CD4-positive, alpha-beta memory T cell (primary cell): ENCODE measurements around the gene STRN3. TPM values are rescaled to one million over a fixed set of nuclear protein-coding genes. Genes with fewer than 3 reads are reported as not detected.

Source experiments
- CTCF ChIA-PET: fragments of 350-600 bp; sonication (Branson Sonifier 250); formaldehyde crosslinking; loops from one replicate; lab custom pipeline; 2021; ENCODE audit warnings: inconsistent platforms; ENCODE audit not compliant: partially characterized antibody; lab: Charles Lee
- POLR2A ChIA-PET: fragments of 350-600 bp; sonication (Branson Sonifier 250); formaldehyde crosslinking; loops from one replicate; lab custom pipeline; 2021; ENCODE audit not compliant: partially characterized antibody; lab: Charles Lee
- DNase-seq, 5 donors: peaks; one replicate each; pipeline versions ENCODE4 v3.0.0 to v3.0.0-alpha.2; 2020 to 2022; ENCODE audit warnings: mixed read lengths in 1 of 5
- H3K27ac ChIP-seq: one replicate; pipeline ENCODE4 v1.7.0; 2013; ENCODE audit warnings: low read depth, low read length
- H3K27me3 ChIP-seq: 2 replicates; pipeline ENCODE4 v1.7.0; 2013; ENCODE audit warnings: mild to moderate bottlenecking, low read length, moderate library complexity; ENCODE audit not compliant: insufficient read depth
- H3K36me3 ChIP-seq: 2 replicates; pipeline ENCODE4 v1.7.0; 2013; ENCODE audit warnings: mild to moderate bottlenecking, low read length, moderate library complexity; ENCODE audit not compliant: insufficient read depth
- H3K4me1 ChIP-seq: 2 replicates; pipeline ENCODE4 v1.7.0; 2013; ENCODE audit warnings: mild to moderate bottlenecking, low read length, moderate library complexity; ENCODE audit not compliant: insufficient read depth
- H3K4me3 ChIP-seq, 2 donors: one replicate each; pipeline ENCODE4 v1.7.0; 2013; ENCODE audit warnings: low read length in 2 of 2, mild to moderate bottlenecking in 1 of 2
- H3K9me3 ChIP-seq, 2 donors: one replicate each; pipeline ENCODE4 v1.7.0; 2013; ENCODE audit warnings: low read length in 2 of 2, control low read depth in 1 of 2; ENCODE audit not compliant: control insufficient read depth in 1 of 2
- H3K27ac Mint-ChIP-seq, 7 donors: one replicate each; pipeline ENCODE4 v1.8.0; 2020 to 2021; ENCODE audit warnings: mixed read lengths in 7 of 7, mild to moderate bottlenecking in 6 of 7, inconsistent platforms in 3 of 7, moderate library complexity in 3 of 7
- H3K27me3 Mint-ChIP-seq, 2 donors: one replicate each; pipeline ENCODE4 v1.8.0; 2020 to 2021; ENCODE audit warnings: mixed read lengths in 2 of 2
- H3K36me3 Mint-ChIP-seq, 2 donors: one replicate each; pipeline ENCODE4 v1.8.0; 2020 to 2021; ENCODE audit warnings: mixed read lengths in 2 of 2, inconsistent platforms in 1 of 2, mild to moderate bottlenecking in 1 of 2
- H3K4me1 Mint-ChIP-seq, 4 donors: one replicate each; pipeline ENCODE4 v1.8.0; 2020 to 2021; ENCODE audit warnings: mixed read lengths in 4 of 4, mild to moderate bottlenecking in 1 of 4
- H3K4me3 Mint-ChIP-seq, 8 donors: one replicate each; pipeline ENCODE4 v1.8.0; 2020 to 2021; ENCODE audit warnings: mixed read lengths in 8 of 8, mild to moderate bottlenecking in 7 of 8, moderate library complexity in 6 of 8, inconsistent platforms in 3 of 8
- H3K9me3 Mint-ChIP-seq, 8 donors: one replicate each; pipeline ENCODE4 v1.8.0; 2020 to 2021; ENCODE audit warnings: mixed read lengths in 8 of 8, mild to moderate bottlenecking in 5 of 8, inconsistent platforms in 3 of 8, moderate library complexity in 1 of 8
- intact Hi-C: fragments of 100-400 bp; cut with micrococcal nuclease; formaldehyde crosslinking; loops from one replicate; pipeline ENCODE4 v1.15.1; 2023
- polyA plus RNA-seq, 2 donors: library from polyadenylated mRNA; unstranded; fragments of 300-500 nt; fragmentation: Illumina TruSeq; gene quantifications; one replicate each; pipeline ENCODE4 v1.2.3, GENCODE V29; 2021
- total RNA-seq, 2 experiments: library from RNA; stranded (reverse); gene quantifications; one replicate each; pipeline ENCODE4 v1.2.3, GENCODE V29; 2021

STRN3 gene
- total and polyA plus RNA-seq, 4 experiments from 2014 or later, result 2.3 to 26.2 (median 14.1) TPM

- Histone ChIP-seq H3K36me3 (peaks cover 10% of the 10 kb centered on the region), H3K4me3 (no peak overlapping the region), H3K9me3 (no peaks in the 10 kb centered on the region), H3K27me3 (no peaks in the 10 kb centered on the region), H3K4me1 (peaks cover 30% of the 10 kb centered on the region), H3K27ac (no peak overlapping the region)
- peaks cover 28 to 58% (median 36%) of the 10 kb centered on the region in 4 donors for H3K4me1 Mint-ChIP-seq
- H3K36me3 Mint-ChIP-seq, result peaks cover 23 to 32% of the 10 kb centered on the region in 2 donors
- ChIA-PET CTCF (interaction anchor here (0.7 to 1.8 kb wide), 2 partner anchors 14 to 17 kb away, joined by 4 to 8 read pairs; no protein-coding TSS in a partner anchor), POLR2A (no interaction called here)
- no peaks in the 10 kb centered on the region for H3K27me3 Mint-ChIP-seq
- no peak for DNase-seq
- intact Hi-C loops, result no loop called here
- peaks cover 0 to 21% (median 8%) of the 10 kb centered on the region in 8 donors for H3K9me3 Mint-ChIP-seq
- H3K27ac Mint-ChIP-seq, result peak overlapping the region in 4 of 7 donors; percentile 12 to 76 (median 42)
- H3K4me3 Mint-ChIP-seq, result peak overlapping the region in 3 of 8 donors; percentile 20 to 28 (median 22)
Measured at GRCh38 chr14:30994681-30995620, 31.2 kb downstream of the STRN3 start.

GRCh38 chr14:30993071-30993470 lies 33.1 kb downstream of the STRN3 start:
- Mint-ChIP-seq H3K36me3 (peaks cover 12 to 22% of the 10 kb centered on the region in 2 donors), H3K9me3 (peaks cover 0 to 6% (median 1%) of the 10 kb centered on the region in 8 donors), H3K4me1 (peaks cover 34 to 61% (median 48%) of the 10 kb centered on the region in 4 donors), H3K27me3 (no peaks in the 10 kb centered on the region), H3K27ac (no peak overlapping the region), H3K4me3 (no peak overlapping the region)
- Histone ChIP-seq H3K36me3 (peaks cover 2% of the 10 kb centered on the region), H3K4me3 (no peak overlapping the region), H3K27me3 (no peaks in the 10 kb centered on the region), H3K4me1 (peaks cover 30% of the 10 kb centered on the region), H3K9me3 (no peaks in the 10 kb centered on the region), H3K27ac (no peak overlapping the region)
- ChIA-PET CTCF (interaction anchor here (2.7 kb wide), 1 partner anchor 13 kb away, joined by 13 read pairs; no protein-coding TSS in a partner anchor), POLR2A (no interaction called here)
- DNase-seq, result no peak
- intact Hi-C loops, result no loop called here

- intact Hi-C loops, result no loop called here
- Histone ChIP-seq H3K27ac (no peak overlapping the region), H3K4me3 (no peak overlapping the region), H3K36me3 (no peaks in the 10 kb centered on the region), H3K27me3 (no peaks in the 10 kb centered on the region), H3K9me3 (no peaks in the 10 kb centered on the region), H3K4me1 (peaks cover 30% of the 10 kb centered on the region)
- H3K4me3 Mint-ChIP-seq, result peak overlapping the region in 2 of 8 donors; percentile 26 to 45
- ChIA-PET CTCF (interaction anchor here (2.7 kb wide), 1 partner anchor 11 kb away, joined by 13 read pairs; no protein-coding TSS in a partner anchor), POLR2A (no interaction called here)
- H3K9me3 Mint-ChIP-seq, result peaks cover 0 to 2% (median 0%) of the 10 kb centered on the region in 8 donors
- peaks cover 0 to 7% of the 10 kb centered on the region in 2 donors for H3K36me3 Mint-ChIP-seq
- peak overlapping the region in 4 of 7 donors; percentile 26 to 76 (median 40) for H3K27ac Mint-ChIP-seq
- peaks cover 33 to 49% (median 41%) of the 10 kb centered on the region in 4 donors for H3K4me1 Mint-ChIP-seq
- DNase-seq, result no peak
- no peaks in the 10 kb centered on the region for H3K27me3 Mint-ChIP-seq
Measured at GRCh38 chr14:30991408-30991807, 34.8 kb downstream of the STRN3 start.

- peaks cover under 1 to 7% of the 10 kb centered on the region in 2 donors for H3K36me3 Mint-ChIP-seq
- POLR2A ChIA-PET, result no interaction called here
- no peaks in the 10 kb centered on the region for H3K36me3 ChIP-seq
Measured at GRCh38 chr14:30990770-30991169, 35.4 kb downstream of the STRN3 start.

GRCh38 chr14:30988509-30988908 lies 37.7 kb downstream of the STRN3 start:
- H3K4me3 Mint-ChIP-seq, result no peak overlapping the region
- peak overlapping the region in 4 of 7 donors; percentile 6 to 65 (median 18) for H3K27ac Mint-ChIP-seq
- Histone ChIP-seq H3K27ac (no peak overlapping the region), H3K4me1 (peaks cover 13% of the 10 kb centered on the region), H3K27me3 (no peaks in the 10 kb centered on the region), H3K9me3 (no peaks in the 10 kb centered on the region), H3K36me3 (no peaks in the 10 kb centered on the region), H3K4me3 (no peak overlapping the region)
- intact Hi-C loops, result no loop called here
- CTCF ChIA-PET, result interaction anchor here (1.1 kb wide), 1 partner anchor 9 kb away, joined by 6 read pairs; no protein-coding TSS in a partner anchor
- peaks cover 0 to 2% (median 0%) of the 10 kb centered on the region in 8 donors for H3K9me3 Mint-ChIP-seq
- H3K36me3 Mint-ChIP-seq, result peaks cover 2 to 7% of the 10 kb centered on the region in 2 donors
- POLR2A ChIA-PET, result no interaction called here
- H3K4me1 Mint-ChIP-seq, result peaks cover 23 to 38% (median 29%) of the 10 kb centered on the region in 4 donors
- DNase-seq, result no peak
- no peaks in the 10 kb centered on the region for H3K27me3 Mint-ChIP-seq

More at GRCh38 chr14:30990770-30991169, 35.4 kb downstream of the STRN3 start:
- DNase-seq, result no peak
- H3K27ac Mint-ChIP-seq, result no peak overlapping the region
- Histone ChIP-seq H3K27me3 (no peaks in the 10 kb centered on the region), H3K9me3 (no peaks in the 10 kb centered on the region), H3K4me3 (no peak overlapping the region), H3K4me1 (peaks cover 24% of the 10 kb centered on the region), H3K27ac (no peak overlapping the region)
- no peaks in the 10 kb centered on the region for H3K27me3 Mint-ChIP-seq
- no peak overlapping the region for H3K4me3 Mint-ChIP-seq
- H3K9me3 Mint-ChIP-seq, result peaks cover 0 to 2% (median 0%) of the 10 kb centered on the region in 8 donors
- intact Hi-C loops, result no loop called here
- CTCF ChIA-PET, result interaction anchor here (2.7 kb wide), 1 partner anchor 10 kb away, joined by 13 read pairs; no protein-coding TSS in a partner anchor
- H3K4me1 Mint-ChIP-seq, result peaks cover 29 to 48% (median 38%) of the 10 kb centered on the region in 4 donors

- no peak overlapping the region for H3K27ac ChIP-seq
- no peak for DNase-seq
- H3K27me3 ChIP-seq, result no peaks in the 10 kb centered on the region
- Mint-ChIP-seq H3K27me3 (no peaks in the 10 kb centered on the region), H3K27ac (peak overlapping the region in 2 of 7 donors; percentile 39 to 76), H3K36me3 (peaks cover 2 to 7% of the 10 kb centered on the region in 2 donors), H3K9me3 (peaks cover 0 to 2% (median 0%) of the 10 kb centered on the region in 8 donors), H3K4me1 (peaks cover 16 to 32% (median 20%) of the 10 kb centered on the region in 4 donors), H3K4me3 (no peak overlapping the region)
- intact Hi-C loops, result no loop called here
- no peaks in the 10 kb centered on the region for H3K36me3 ChIP-seq
- ChIA-PET CTCF (interaction anchor here (1.5 kb wide), 1 partner anchor 97 kb away, joined by 4 read pairs; no protein-coding TSS in a partner anchor), POLR2A (no interaction called here)
- no peaks in the 10 kb centered on the region for H3K9me3 ChIP-seq
- no peak overlapping the region for H3K4me3 ChIP-seq
- H3K4me1 ChIP-seq, result peaks cover under 1% of the 10 kb centered on the region
Measured at GRCh38 chr14:30985796-30986195, 40.4 kb downstream of the STRN3 start.
